ENCODE measurements around the gene IRAG1.

IRAG1 gene

DNA sequence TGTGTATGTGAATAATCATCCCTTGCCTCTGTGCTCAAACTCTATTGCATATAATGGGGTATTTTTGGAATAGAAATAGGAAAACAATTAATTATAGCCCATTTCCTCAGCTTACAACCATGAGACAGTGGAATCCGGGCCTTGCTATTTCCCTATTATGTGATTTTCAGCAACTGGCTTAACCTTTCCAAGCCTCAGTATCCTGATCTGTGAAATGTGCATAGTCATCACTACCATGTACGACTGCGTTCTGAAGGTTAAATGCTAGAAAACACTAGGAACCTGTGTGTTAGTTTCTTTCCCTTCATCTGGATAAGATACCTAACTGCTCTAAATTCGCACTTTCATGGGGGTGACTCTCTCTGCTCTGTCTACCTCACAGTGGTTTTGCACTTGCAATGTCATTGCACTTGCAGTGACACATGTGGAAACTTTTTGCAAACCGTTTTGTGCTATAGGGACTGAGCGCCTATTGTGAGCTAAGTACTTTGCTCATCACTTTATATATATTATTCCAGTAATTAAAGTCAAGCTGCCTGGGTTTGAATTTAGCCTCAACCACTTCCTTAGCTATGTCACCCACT is 48.3 kb downstream of the IRAG1 start:
- FAIRE-seq: no peak

Measured in islet of Langerhans (tissue), 1 donor.